HG03439 (cell line): ENCODE results near the gene PCDHA7.
"Not testable (repeated sequence)": the region's sequence is repeated elsewhere in the genome, so short reads cannot be mapped to it uniquely, and the experiment has no call there.

Experiments
- ATAC-seq: cut with Tn5 transposase; IDR thresholded peaks from one replicate; pipeline ENCODE4 v1.9.1; 2021; ENCODE audit warnings: mild to moderate bottlenecking, moderate library complexity; ENCODE audit not compliant: unreplicated experiment

The PCDHA7 gene

GRCh38 chr5:140822969-140823368, 11.1 kb upstream of the PCDHA7 start:
- ATAC-seq: not testable (repeated sequence)

- ATAC-seq: no peak
Measured at GRCh38 chr5:140823475-140823874, 10.6 kb upstream of the PCDHA7 start.

GRCh38 chr5:140827704-140828361, 6.2 kb upstream of the PCDHA7 start, which contains the start of gene PCDHA6:
Gene PCDHA6 (plus strand): TSS chr5:140827960. CDS start chr5:140828092, 132 bp downstream.
- no peak for ATAC-seq

- no peak for ATAC-seq
Measured at GRCh38 chr5:140828362-140828737, 5.7 kb upstream of the PCDHA7 start.

GRCh38 chr5:140829511-140830501, 4.3 kb upstream of the PCDHA7 start:
- ATAC-seq: not testable (repeated sequence)

- not testable (repeated sequence) for ATAC-seq
Measured at GRCh38 chr5:140834439-140835008, 455 bp downstream of the PCDHA7 start.

- ATAC-seq: no peak
Measured at GRCh38 chr5:140835622-140836510, 1.8 kb downstream of the PCDHA7 start.

GRCh38 chr5:140840978-140841962, 7.2 kb downstream of the PCDHA7 start, which contains the start of gene PCDHA8:
Gene PCDHA8 (plus strand): TSS chr5:140841187. CDS start chr5:140841322, 135 bp downstream.
- no peak for ATAC-seq

GRCh38 chr5:140842798-140843733, 9.0 kb downstream of the PCDHA7 start:
- no peak for ATAC-seq

GRCh38 chr5:140848139-140849102, 14.4 kb downstream of the PCDHA7 start, which contains the start of gene PCDHA9:
Gene PCDHA9 (plus strand): TSS chr5:140848382. CDS start chr5:140848496, 114 bp downstream.
- not testable (repeated sequence) for ATAC-seq

GRCh38 chr5:140849831-140850634, 16.0 kb downstream of the PCDHA7 start:
- ATAC-seq: not testable (repeated sequence)

GRCh38 chr5:140855772-140856674, 22.0 kb downstream of the PCDHA7 start, which contains the start of gene PCDHA10:
Gene PCDHA10 (plus strand): TSS chr5:140855897. CDS start chr5:140856049, 152 bp downstream.
- ATAC-seq: no peak

GRCh38 chr5:140857177-140857986, 23.3 kb downstream of the PCDHA7 start:
- ATAC-seq: no peak

GRCh38 chr5:140857987-140858240, 23.8 kb downstream of the PCDHA7 start:
- ATAC-seq: no peak
